MCF 10A (cell line): ENCODE results near the gene TMEM18. TPM values are rescaled to one million over a fixed set of nuclear protein-coding genes. Genes with fewer than 3 reads are reported as not detected.

ENCODE experiments used
- BruUV-seq: library from RNA; stranded (reverse); fragments of 400-500 nt; replicated peaks from 2 replicates; lab custom pipeline; 2021; lab: Mats Ljungman, UMichigan
- CTCF ChIA-PET: fragments of 300-600 bp; sonication (Branson Sonifier 250); formaldehyde crosslinking; extraction: SDS; loops from one replicate; lab custom pipeline; 2021; ENCODE audit warnings: antibody characterized with exemption, inconsistent platforms; lab: Yijun Ruan, JAX
- POLR2A ChIA-PET: fragments of 300-600, 350-650 bp; sonication (Branson Sonifier 250); formaldehyde crosslinking; extraction: SDS; loops from one replicate; lab custom pipeline; 2020; ENCODE audit warnings: antibody characterized with exemption, inconsistent platforms; lab: Yijun Ruan, JAX
- DNase-seq: peaks from one replicate; pipeline ENCODE4 v3.0.0-alpha.2; 2018; ENCODE audit not compliant: unreplicated experiment
- H3K27ac Mint-ChIP-seq: one replicate; pipeline ENCODE4 v1.8.0; 2022; ENCODE audit warnings: mild to moderate bottlenecking, low read depth, mixed read lengths; ENCODE audit not compliant: unreplicated experiment
- H3K27me3 Mint-ChIP-seq: one replicate; pipeline ENCODE4 v1.8.0; 2022; ENCODE audit warnings: mixed read lengths; ENCODE audit not compliant: insufficient read depth, unreplicated experiment
- H3K36me3 Mint-ChIP-seq: one replicate; pipeline ENCODE4 v1.8.0; 2022; ENCODE audit warnings: mild to moderate bottlenecking, moderate library complexity, mixed read lengths; ENCODE audit not compliant: insufficient read depth, unreplicated experiment
- H3K4me1 Mint-ChIP-seq: one replicate; pipeline ENCODE4 v1.8.0; 2022; ENCODE audit warnings: mixed read lengths; ENCODE audit not compliant: insufficient read depth, unreplicated experiment
- H3K4me3 Mint-ChIP-seq: one replicate; pipeline ENCODE4 v1.8.0; 2022; ENCODE audit warnings: mild to moderate bottlenecking, moderate library complexity, mixed read lengths; ENCODE audit not compliant: unreplicated experiment
- H3K9me3 Mint-ChIP-seq: one replicate; pipeline ENCODE4 v1.8.0; 2022; ENCODE audit warnings: mixed read lengths; ENCODE audit not compliant: unreplicated experiment
- intact Hi-C: fragments of 100-400 bp; cut with micrococcal nuclease; formaldehyde crosslinking; loops from 2 replicates; pipeline ENCODE4 v1.14.1; 2022
- total RNA-seq: library from RNA; stranded (reverse); gene quantifications from 2 replicates; pipeline ENCODE4 v1.2.3, GENCODE V29; 2022
- TF ChIP-seq, protein P1 (sequence below): fragments of 200-600 bp; IDR thresholded peaks from one replicate; pipeline ENCODE4 v1.8.0; 2022; ENCODE audit warnings: antibody characterized with exemption, mild to moderate bottlenecking; ENCODE audit not compliant: unreplicated experiment

The TMEM18 gene
- total RNA-seq, 1 experiment from 2014 or later: 25.1 TPM

DNA sequence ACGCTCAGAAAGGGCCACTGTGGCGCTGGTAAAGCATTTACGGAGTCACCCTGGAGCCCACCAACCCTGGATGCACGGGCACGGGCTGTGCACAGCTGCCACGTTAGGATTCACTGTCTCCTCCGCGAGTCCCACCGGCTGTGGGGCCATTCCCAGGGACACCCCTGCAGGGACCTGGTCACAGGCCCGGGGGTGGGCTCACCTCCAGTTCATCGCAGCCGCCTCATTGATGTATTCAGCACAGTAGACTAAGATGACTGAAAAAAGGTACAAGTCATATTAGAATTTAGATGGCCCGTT is 4.7 kb downstream of the TMEM18 start:
- no peak for DNase-seq
- no TSS peak for BruUV-seq
- Mint-ChIP-seq H3K27me3 (no peaks in the 10 kb centered on the region), H3K36me3 (peaks cover 20% of the 10 kb centered on the region), H3K4me1 (peaks cover 31% of the 10 kb centered on the region), H3K4me3 (no peak overlapping the region), H3K9me3 (no peaks in the 10 kb centered on the region), H3K27ac (no peak overlapping the region)
- TF ChIP-seq, protein P1, sequence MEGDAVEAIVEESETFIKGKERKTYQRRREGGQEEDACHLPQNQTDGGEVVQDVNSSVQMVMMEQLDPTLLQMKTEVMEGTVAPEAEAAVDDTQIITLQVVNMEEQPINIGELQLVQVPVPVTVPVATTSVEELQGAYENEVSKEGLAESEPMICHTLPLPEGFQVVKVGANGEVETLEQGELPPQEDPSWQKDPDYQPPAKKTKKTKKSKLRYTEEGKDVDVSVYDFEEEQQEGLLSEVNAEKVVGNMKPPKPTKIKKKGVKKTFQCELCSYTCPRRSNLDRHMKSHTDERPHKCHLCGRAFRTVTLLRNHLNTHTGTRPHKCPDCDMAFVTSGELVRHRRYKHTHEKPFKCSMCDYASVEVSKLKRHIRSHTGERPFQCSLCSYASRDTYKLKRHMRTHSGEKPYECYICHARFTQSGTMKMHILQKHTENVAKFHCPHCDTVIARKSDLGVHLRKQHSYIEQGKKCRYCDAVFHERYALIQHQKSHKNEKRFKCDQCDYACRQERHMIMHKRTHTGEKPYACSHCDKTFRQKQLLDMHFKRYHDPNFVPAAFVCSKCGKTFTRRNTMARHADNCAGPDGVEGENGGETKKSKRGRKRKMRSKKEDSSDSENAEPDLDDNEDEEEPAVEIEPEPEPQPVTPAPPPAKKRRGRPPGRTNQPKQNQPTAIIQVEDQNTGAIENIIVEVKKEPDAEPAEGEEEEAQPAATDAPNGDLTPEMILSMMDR: no peak
- ChIA-PET POLR2A (no interaction called here), CTCF (interaction anchor here (1.4 kb wide), 1 partner anchor 143 kb away, joined by 5 read pairs; no protein-coding TSS in a partner anchor)
- intact Hi-C loops: no loop called here

DNA sequence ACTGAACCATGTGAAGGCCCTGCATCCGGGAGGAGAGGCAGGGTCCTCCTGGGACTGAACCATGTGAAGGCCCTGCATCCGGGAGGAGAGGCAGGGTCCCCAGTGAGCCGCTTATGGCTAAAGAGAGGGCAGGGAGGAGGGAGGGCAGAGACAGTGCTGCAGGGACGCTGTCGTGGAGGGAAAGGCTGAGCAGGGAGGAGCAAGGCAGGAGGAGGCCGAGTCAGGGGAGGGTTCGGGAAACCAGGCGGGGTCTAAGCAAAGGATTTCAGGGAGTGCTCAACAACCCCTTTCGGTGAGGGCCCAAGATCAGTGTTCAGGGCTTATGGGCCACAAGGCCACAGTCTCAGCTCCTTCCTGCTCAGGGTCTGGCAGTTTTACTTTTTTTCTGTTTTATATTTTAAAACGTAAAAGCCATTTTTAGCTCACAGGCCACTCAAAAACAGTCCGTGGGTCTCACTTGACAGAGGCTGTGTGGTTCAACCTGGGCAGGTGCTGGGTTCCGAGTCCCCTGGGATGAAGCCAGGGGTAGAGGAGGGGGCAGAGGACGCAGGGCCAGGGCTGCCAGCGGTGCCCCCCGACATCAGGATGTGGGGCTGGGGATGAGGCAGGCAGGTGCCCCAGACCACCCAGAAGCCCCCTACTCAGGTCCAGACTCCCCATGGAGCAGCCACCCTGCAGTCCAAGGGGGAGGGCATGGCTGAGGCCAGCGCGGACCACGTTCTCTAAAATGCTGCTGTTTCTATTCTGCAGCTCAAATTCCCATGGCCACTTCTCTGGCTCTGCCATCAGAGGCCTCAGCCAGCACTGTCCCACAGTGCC is 5.2 kb downstream of the TMEM18 start:
- Mint-ChIP-seq H3K9me3 (no peaks in the 10 kb centered on the region), H3K27me3 (no peaks in the 10 kb centered on the region), H3K4me3 (no peak overlapping the region), H3K36me3 (peaks cover 19% of the 10 kb centered on the region), H3K4me1 (peaks cover 31% of the 10 kb centered on the region), H3K27ac (no peak overlapping the region)
- ChIA-PET CTCF (interaction anchor here (1.4 kb wide), 1 partner anchor 142 kb away, joined by 5 read pairs; no protein-coding TSS in a partner anchor), POLR2A (no interaction called here)
- no peak for DNase-seq
- no TSS peak for BruUV-seq
- TF ChIP-seq, protein P1: no peak
- intact Hi-C loops: no loop called here

- Mint-ChIP-seq H3K36me3 (peaks cover 20% of the 10 kb centered on the region), H3K4me1 (peaks cover 24% of the 10 kb centered on the region), H3K9me3 (no peaks in the 10 kb centered on the region), H3K27ac (no peak overlapping the region), H3K27me3 (no peaks in the 10 kb centered on the region), H3K4me3 (no peak overlapping the region)
- no TSS peak for BruUV-seq
- TF ChIP-seq, protein P1: no peak
- CTCF ChIA-PET: interaction anchor here (0.6 to 0.7 kb wide), 2 partner anchors 125 to 380 kb away, joined by 3 to 4 read pairs; no protein-coding TSS in a partner anchor
- intact Hi-C loops: no loop called here
- POLR2A ChIA-PET: interaction anchor here (0.7 kb wide), 1 partner anchor 21 kb away, joined by 3 read pairs; no protein-coding TSS in a partner anchor
- DNase-seq: no peak
Observed at GRCh38 chr2:671072-671471, 6.1 kb downstream of the TMEM18 start.

- intact Hi-C loops: no loop called here
- TF ChIP-seq, protein P1: no peak
- no TSS peak for BruUV-seq
- Mint-ChIP-seq H3K4me1 (peaks cover 19% of the 10 kb centered on the region), H3K27ac (no peak overlapping the region), H3K36me3 (peaks cover 24% of the 10 kb centered on the region), H3K27me3 (no peaks in the 10 kb centered on the region), H3K4me3 (no peak overlapping the region), H3K9me3 (peaks cover 2% of the 10 kb centered on the region)
- POLR2A ChIA-PET: interaction anchor here (0.7 kb wide), 1 partner anchor 21 kb away, joined by 3 read pairs; no protein-coding TSS in a partner anchor
- CTCF ChIA-PET: interaction anchor here (0.6 to 0.7 kb wide), 3 partner anchors 125 to 875 kb away, joined by 3 to 4 read pairs (median 3); no protein-coding TSS in a partner anchor
- no peak for DNase-seq
Observed at GRCh38 chr2:670637-671036, 6.6 kb downstream of the TMEM18 start.
